ENCODE measurements around the gene REV3L.

REV3L gene

DNA sequence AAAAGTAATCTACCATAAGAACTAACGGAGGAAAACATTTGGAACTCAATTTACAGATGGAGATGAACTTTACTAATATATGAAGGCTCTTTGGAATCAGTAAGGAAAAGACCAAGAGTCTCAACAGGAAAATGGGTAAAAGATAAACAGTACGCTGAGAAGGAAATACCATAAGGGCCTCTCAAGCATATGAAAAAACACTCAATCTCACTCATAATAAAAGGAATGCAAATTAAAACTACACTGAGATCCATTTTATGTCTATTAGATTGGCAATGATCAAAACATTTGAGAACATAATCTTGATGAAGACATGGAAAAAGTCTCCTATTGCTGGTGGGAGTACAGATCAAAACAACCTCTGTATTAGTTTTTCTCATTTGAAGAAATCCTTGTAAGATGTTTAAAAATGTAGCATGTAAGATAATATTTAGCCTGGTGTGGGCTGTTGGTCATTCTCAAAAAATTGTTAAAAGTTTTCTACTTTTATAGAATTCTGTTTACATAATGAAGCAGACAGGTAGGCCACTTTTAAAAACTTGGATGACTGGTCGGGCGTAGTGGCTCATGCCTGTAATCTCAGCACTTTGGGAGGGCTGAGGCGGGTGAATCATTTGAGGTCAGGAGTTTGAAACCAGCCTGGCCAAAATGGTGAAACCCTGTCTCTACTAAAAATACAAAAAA is 14.5 kb downstream of the REV3L start:
- DNase-seq (ENCODE audit: low read depth), result no peak

DNA sequence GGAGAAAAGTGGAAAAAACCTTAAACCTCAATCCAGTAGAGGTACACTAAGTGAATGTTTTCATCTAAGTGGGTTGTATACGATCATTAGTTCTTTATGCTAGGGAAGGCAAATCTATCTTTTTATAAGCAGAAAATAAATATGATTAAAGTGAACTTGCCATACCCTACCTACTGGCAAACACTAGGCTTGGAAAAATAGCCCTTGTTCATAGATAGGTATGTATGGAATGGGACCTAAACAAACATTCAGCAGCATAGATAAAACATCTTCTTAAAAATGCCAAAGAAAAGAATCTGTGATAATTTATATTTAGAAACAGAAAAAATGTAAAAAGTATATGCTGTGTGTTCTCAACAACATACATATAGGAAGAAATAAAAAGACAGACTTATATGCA is 18.8 kb downstream of the REV3L start:
- DNase-seq (ENCODE audit: low read depth), result no peak

DNA sequence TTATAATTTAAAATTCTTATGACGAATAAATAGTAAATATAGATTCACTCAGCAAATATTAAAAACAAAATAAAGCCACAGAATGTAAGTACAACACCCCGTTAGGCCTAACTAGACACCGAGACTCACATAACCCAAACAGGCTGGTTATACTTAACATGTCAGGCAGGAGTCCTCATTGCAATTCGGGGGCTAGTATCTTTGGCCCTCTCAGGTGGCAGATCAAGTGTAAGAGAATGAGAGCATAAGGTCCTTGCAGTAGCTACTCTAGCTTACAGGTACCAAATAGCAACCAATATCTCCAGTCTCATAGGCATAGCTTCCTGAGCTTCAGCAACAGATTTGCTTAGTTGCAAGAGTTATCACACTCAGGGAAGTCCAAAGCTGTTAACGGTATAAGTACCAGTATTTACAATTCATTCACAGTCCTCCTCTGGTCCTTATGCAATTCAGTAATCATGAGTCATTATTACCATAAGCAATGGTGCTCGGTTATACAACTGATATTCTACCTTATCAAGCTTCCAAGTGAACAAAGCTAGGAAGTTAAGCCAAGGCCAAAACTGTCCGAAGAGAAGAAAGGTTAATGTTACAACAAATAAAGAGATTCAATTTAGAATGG is 20.1 kb downstream of the REV3L start:
- DNase-seq (ENCODE audit: low read depth), result no peak

DNA sequence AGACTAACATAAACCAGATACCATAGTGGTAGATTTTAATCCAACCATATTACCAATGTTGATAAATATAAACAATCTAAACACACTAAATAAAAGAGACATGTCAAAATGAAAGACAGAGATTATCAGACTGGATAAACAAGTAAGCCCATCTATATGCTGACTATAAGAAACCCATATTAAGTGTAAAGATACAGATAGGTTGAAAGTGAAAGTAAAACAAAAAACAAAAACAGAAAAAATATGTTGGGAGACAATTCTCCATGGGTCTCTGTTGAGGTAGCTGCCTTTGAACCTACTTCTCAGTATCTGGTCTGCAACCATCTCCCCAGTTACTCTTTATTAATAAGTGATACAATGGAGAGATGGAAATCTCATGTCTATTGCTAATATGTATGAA is 21.2 kb downstream of the REV3L start:
- DNase-seq (ENCODE audit: low read depth), result no peak

DNA sequence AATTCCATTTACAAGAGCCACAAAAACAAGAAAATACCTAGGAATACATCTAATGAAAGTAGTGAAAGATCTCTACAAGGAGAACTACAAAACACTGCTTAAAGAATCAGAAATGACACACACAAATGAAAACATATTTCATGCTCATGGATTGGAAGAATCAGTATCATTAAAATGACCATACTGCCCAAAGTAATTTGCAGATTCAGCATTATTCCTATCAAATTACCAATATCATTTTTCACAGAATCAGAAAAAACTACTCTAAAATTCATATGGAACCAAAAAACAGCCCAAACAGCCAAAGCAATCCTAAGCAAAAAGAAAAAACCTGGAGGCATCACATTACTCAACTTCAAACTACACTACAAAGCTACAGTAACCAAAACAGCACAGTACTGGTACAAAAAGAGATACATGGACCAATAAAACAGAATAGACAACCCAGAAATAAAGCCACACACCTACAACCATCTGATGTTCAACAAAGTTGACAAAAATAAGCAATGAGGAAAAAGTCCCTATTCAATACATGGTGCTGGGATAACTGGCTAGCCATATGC is 24.3 kb downstream of the REV3L start:
- no peak for DNase-seq (ENCODE audit: low read depth)

DNA sequence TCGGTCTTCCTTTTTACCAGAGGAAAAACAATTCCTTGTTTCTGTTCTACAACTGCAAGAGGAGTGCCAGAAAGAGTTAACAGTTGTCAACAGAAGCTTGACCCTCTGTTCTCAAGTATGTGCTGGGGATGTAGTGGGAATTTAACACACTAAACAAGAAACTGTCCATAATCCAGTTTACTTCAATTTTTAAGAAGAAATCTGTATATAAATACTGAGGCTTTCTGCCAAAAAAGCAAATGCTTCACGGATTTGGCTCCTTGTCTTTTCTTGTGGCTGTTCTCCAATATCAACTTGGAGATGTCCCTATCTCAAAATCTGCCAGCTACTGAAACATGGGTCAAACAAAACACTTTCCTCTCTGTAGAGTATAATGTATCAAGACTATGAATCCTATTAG is 26.8 kb downstream of the REV3L start:
- DNase-seq (ENCODE audit: low read depth), result no peak

DNA sequence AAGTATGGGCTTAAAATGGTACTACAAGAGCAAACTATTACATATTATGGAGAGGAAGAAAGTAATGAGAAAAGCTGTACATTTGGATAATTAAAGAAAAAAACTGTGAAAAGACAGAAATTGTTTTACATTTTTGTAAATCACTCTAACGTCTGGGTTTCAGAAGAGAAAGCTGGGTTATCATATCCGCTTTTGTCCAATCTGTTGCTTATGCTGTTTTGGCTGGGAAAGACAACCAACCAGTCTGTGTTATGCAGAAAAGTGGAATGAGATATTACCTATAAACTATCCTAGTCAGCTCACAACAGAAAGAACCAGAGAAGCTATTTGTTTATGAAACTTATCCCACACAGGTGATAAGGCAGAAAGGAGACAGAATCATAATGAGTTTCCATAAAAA is 32.4 kb downstream of the REV3L start:
- DNase-seq (ENCODE audit: low read depth), result no peak

DNA sequence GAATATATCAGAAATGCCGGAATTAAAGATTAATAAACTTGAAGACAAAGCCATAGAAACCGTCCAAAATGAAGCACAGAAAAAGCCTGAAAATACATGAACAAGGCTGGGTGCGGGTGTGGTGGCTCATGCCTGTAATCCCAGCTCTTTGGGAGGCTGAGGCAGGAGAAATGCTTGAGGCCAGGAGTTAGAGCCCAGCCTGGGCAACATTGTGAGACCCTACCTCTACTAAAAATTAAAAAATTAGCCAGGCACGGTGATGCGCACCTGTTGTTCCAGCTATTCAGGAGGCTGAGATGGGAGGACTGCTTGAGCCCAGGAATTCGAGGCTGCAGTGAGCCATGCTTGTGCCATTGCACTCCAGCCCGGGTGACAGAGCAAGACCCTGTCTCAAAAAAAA is 32.9 kb downstream of the REV3L start:
- no peak for DNase-seq (ENCODE audit: low read depth)

DNA sequence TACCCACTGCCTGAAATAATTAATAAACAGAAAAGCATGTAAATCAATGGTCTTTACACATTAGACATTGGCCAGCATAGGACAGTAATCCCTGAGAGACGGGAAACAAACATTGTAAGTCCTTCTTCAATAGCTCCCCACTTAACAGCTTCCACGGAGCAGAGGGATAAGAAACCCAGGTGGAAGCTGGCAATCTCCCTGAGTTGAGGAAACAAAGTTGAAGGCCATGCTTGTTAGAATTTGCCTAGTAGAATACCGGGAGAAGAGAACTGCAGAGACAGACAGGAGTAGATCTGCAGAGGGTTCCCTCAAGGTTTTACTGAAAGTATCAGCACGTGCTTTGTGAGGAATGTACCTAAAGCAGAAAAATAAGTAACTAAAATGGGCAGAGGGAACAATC is 33.9 kb downstream of the REV3L start:
- DNase-seq (ENCODE audit: low read depth), result no peak

DNA sequence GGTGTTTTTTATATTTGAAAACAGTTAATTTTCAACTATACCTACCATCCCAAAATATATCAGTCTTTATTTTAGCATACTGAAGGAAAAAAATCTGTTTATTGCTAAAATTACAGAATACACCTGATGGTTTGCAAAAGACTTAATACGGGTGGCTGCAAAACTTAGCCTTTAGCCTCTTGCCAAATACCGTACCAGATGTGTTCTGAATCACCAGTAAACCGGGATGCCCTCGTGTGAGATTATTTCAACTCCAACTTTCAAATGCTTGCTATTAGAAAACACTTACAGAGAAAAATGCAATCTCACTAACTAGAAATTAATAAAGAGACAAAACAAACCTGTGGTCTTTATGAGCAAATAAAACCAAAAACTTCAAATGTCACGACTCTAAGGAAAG is 36.0 kb downstream of the REV3L start:
- DNase-seq (ENCODE audit: low read depth), result no peak

DNA sequence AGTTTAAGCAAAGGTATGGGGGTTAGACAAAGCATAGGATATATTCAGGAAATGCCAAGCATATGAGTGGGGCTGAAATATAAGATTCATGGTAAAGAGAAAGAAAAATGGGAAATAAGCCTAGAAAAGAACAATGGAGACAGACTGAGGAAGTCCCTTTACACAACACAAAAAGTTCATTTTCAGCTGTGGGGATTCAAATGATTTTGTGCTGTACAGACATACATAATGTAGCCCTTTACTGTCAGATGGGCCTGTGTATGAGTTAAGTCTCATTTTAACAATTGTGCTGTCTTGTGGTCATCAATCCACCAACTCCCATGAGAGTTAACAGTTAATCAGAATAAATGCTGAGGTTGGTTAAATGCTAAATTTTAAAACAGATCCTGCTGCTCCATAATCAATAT is 37.2 kb downstream of the REV3L start:
- no peak for DNase-seq (ENCODE audit: low read depth)

DNA sequence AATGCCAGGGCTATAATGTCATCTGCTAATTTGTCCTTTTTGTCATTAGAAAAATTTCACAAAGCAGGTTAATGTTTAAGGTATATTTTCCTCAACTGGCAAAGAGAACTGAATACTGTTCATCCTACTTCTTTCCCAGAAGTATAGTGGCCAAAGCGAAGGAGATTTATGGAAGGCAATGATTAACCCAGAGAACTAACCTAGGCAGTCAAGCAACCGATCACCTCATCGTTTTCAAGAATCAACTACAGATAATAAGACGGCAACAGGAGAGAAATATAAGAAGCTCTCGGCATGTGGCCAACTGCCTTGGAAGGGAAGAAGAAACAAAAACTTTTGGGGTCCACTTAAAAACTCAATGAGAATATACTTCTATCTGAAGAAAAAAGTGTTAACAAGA is 38.2 kb downstream of the REV3L start:
- DNase-seq (ENCODE audit: low read depth), result no peak

DNA sequence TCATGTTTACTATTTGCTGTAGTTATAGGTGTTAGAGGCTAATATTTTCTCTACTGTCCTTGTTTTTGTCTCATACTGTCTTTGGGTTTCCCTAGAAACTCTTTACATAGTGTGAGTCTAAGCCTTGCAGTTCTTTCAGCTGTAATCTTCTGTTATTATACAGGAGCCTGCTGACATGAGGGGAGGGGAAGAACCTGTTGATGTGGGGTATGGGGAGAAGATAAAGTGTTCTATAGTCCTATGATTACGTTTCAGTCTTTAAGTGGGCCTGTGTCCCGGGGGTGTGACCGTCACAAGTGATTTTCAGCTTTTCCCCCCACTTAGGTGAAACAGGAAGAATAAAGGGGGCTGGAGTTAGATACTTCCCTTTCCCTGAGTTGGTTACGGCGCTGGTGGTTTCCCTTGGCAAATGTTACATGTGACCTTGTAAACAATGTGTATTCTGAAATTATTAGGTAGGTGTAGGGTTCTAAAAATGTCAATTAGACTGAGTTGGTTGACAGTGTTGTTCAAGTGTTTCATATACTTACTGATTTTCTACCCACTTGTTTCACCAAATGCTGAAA is 41.3 kb downstream of the REV3L start:
- no peak for DNase-seq (ENCODE audit: low read depth)

DNA sequence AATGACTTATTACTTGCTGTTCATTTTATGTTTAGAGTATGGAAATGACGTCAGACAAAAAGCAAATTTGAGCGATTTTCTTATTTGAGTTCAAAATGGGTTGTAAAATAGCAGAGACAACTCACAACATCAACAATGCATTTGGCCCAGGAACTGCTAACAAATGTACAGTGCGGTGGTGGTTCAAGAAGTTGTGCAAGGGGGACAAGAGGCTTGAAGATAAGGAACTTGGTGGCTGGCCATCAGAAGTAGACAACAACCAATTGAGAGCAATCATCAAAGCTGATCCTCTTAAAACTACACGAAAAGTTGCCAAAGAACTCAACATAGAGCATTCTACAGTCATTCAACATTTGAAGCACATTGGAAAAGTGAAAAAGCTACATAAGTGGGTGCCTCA is 43.8 kb downstream of the REV3L start:
- DNase-seq (ENCODE audit: low read depth), result no peak

DNA sequence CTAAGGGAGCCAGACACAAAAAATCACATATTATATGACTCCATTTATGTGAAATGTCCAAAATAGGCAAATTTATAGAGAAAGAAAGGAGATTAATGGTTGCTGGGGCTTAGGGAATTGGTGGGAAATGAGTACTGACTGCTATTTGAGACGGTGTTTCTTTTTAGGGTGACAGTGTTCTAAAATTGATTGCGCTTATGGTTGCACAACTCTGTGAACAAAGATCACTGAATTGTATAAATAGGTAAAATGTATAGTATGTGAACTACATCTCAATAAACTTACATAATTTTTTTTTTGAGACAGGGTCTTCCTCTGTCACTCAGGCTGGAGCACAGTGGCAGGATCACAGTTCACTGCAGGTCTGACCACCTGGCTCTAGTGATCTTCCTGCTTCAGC is 45.4 kb downstream of the REV3L start:
- DNase-seq (ENCODE audit: low read depth), result no peak

DNA sequence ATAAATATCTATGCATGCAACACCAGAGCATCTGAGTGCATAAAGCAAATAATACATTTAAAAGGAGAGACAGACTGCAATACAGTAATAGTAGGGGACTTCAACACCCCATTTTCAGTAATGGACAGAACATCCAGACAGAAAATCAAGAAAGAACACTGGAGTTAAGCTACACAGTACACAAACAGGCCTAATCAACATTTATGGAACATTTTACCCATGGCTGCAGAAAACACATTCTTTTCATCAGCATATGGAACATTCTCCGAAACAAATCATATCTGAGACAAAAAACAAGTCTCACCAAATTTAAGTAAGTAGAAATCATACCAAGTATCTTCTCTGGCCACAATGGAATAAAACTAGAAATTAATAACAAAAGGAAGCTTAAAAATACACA is 50.5 kb downstream of the REV3L start:
- no peak for DNase-seq (ENCODE audit: low read depth)

DNA sequence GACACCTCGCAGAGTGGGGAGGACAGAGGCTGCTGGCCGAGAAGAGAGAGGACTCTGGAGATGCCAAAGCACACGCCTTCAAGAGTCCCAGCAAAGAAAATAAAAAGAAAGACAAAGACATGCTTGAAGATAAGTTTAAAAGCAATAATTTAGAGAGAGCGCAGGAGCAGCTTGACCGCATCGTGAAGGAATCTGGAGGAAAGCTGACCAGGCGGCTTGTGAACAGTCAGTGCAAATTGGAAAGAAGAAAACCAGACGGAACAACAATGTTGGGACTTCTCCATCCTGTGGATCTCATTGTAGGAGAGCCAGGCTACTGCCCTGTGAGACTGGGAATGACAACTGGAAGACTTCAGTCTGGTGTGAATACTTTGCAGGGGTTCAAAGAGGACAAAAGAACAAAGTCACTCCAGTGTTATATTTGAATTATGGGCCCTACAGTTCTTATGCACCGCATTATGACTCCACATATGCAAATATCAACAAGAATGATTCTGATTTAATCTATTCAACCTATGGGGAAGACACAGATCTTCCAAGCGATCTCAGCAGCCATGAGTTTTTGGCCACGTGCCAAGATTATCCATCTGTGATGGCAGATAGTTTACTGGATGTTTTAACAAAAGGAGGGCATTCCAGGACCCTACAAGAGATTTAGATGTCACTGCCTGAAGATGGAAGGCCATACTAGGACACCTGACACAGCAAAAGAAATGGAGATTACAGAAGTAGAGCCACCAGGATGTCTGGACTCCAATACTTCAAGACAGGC is 52.2 kb downstream of the REV3L start:
- no peak for DNase-seq (ENCODE audit: low read depth)

DNA sequence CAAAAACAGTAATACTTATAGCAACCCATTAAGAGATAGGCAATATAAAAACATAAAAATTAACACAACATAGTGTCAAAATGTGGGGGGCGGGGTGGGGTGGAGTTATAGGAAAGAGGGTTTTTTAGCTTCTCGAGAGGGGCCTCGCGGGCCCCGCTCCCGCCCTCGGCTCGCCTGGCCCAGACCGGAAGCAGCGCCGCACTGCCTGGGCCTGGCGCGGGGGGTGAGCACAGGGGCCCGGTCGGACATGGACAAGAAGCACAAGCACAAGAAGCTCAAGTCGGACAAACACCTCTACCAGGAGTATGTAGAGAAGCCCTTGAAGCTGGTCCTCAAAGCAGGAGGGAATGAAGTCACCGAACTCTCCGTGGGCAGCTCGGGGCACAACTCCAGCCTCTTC is 53.4 kb downstream of the REV3L start:
- DNase-seq (ENCODE audit: low read depth), result no peak

DNA sequence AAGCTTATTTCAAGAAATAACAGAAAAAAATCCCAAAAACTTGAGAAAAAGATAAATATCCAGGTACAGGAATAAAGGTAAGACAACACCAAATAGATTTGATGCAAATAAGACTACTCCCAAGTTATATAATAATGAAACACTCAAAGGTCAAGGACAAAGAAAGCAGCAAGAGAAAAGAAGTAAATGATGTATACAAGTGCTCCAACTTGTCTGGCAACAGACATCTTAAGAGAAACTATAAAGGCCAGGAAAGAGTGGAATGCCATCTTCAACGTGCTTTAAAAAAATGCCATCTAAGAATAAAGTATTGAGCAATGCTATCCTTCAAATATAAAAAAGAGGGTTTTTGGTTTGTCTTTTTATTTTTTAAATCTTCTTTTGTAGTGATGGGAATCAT is 54.2 kb downstream of the REV3L start:
- no peak for DNase-seq (ENCODE audit: low read depth)

DNA sequence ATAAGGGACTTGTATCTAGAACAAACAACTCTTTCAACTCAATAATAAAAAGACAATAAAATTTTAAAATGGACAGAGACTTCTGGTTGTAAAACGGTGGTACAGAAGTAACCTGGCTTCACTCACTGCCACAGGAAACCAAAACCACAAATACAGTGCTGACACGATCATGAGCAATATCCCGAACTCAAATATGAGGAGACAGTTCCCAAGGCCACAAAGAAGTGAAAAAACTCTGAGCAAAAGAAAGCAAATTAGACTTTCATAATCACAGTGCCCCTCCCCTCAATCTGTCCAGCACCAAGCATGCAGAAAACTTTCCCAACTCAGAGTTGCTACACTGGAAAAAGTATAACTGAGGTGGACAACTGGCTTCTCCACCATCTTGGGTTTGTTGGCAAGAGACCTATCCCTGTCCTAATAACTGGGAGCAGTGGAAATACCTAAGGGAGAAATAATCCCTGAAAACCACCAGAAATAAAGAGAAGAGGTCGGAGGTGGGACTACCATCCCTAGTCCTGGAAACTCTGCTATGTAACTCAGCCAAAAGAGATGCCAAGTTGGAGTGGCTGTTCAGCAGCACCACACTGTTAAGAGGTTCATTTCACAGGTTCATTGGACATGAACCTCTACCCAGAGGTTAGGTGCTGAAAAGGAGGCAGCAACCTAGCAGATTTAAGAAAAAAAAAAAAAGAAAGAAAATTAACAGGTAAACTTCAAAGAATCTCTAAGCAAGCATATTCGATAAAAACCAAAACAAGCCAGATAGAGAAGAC is 55.5 kb downstream of the REV3L start:
- DNase-seq (ENCODE audit: low read depth), result no peak

DNA sequence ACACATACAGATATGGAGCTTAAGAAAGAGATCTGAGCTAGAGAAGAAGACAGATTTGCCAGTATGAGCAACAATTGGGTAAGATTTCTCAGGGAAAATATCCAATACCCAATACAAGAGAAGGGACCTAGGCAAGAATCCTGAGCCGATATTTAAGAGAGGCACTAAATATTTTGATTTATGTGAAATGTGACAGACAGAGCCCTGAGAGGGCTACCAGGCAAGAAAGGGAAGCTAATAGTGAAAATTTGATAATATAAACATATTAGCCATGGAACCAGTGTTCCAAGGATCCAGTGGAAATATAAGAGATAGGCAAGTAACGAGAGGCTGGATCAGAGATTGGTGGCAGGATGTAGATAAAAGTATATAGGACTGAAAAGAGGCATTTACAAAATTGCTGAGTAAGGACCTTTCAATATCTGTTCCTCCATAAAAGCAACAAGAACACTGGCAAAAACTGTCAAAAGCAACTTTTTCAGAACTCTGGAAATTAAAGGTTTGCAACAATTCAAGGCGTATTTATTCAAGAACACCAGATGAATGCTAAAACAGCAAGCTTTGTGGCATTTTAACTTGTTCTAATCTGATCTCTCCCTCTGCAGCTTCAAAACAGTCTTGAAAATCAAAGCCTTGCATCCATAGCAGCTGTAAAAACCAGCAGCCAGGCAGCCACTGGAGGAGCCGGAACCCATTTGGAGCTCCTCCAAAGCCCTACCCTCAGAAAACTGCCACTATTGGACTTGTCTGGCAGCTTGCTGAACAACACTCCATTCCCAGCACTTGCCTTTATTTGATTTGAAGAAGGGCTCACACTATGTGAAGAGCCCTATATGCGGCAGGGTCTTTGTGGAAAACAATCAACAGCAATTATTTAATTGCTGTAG is 58.8 kb downstream of the REV3L start:
- DNase-seq (ENCODE audit: low read depth), result no peak
